Measurements from ENCODE around the gene MED15.

Gene MED15

GRCh38 chr22:20559174-20559760 is 51.9 kb downstream of the MED15 start:
- POLR2A ChIA-PET, result no interaction called here
- no peak for DNase-seq (ENCODE audit: extremely low spot score)
- TF ChIP-seq CTCF (IDR thresholded peaks at IDR 0.05; ENCODE audit: control extremely low read depth, extremely low read depth, low read depth, missing control alignments), result no peak
- CTCF ChIA-PET, result interaction anchor here (1.0 kb wide), 1 partner anchor 13 kb away, joined by 3 read pairs; no protein-coding TSS in a partner anchor

DNA sequence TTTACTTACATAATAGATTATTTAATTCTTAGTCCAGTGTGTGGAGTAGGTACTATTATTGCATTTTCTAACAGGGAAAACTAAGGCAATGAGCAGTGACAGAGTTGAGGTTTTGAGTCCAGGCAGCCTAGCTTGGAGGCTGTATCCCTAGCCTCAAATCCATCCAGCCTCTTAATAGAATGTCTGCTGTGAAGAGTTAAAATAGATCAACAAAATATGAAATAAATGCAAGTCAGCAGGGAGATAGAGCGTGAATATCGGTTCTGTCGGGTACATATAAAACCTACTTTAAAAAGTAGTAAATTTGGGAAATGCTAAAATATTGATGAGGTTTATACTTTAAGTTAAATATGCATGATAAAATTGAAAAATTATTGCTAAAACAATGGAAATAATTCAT is 53.3 kb downstream of the MED15 start:
- ChIA-PET CTCF (interaction anchor here (5.9 kb wide), 1 partner anchor 15 kb away, joined by 85 read pairs; no protein-coding TSS in a partner anchor), POLR2A (no interaction called here)
- no peak for TF ChIP-seq CTCF (IDR thresholded peaks at IDR 0.05; ENCODE audit: control extremely low read depth, extremely low read depth, low read depth, missing control alignments)
- no peak for DNase-seq (ENCODE audit: extremely low spot score)

DNA sequence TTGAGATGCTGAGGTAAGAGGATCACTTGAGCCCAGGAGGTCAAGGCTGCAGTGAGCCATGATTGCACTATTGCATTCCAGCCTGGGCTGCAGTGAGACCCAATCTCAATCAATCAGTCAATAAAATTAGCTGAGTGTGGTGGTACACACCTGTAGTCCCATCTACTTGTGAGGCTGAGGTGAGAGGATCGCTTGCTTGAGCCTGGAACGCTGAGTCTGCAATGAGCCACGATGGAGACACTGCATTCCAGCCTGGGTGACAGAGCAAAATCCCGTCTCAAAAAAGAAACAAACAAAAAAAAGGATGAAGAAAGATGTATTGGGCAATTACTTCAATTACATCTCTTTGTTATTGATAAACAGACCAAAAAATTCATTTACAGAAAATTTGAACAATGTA is 54.5 kb downstream of the MED15 start:
- no peak for DNase-seq (ENCODE audit: extremely low spot score)
- ChIA-PET CTCF (interaction anchor here (0.8 to 5.9 kb wide), 4 partner anchors 10 to 44 kb away, joined by 3 to 100 read pairs (median 44); no protein-coding TSS in a partner anchor), POLR2A (no interaction called here)
- no peak for TF ChIP-seq CTCF (IDR thresholded peaks at IDR 0.05; ENCODE audit: control extremely low read depth, extremely low read depth, low read depth, missing control alignments)

DNA sequence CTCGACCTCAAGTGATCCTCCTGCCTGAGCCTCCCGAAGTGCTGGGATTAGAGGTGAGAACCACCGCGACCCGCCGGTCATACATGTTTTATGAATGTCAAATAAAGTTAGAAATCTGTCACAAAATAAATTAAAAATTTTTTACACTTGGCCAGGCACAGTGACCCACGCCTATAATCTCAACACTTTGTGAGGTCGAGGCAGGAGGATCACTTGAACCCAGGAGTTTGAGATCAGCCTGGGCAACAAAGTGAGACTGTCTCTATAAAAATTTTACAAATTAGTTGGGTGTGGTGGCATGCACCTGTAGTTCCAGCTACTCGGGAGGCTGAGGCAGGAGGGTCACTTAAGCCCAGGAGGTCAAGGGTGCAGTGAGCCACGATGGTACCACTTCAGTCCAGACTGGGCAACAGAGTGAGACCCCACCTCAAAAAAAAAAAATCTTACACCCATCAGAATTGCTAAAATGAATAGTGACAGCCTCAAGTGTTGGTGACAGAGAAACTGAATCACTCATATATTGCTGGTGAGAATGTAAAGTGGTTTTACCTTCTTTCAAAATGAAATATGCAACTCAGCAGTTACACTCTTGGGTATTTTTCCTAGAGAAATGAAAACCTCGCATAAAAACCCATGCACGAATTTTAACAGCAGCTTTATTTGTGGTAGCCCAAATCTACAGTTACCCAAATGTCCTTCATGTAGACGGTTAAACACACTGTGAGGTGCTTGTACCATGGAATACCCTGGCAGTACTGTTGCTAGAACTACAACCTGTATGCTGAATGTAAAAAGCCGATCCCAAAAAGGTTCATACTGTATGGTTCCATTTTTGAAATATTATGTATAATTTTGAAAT is 55.4 kb downstream of the MED15 start:
- ChIA-PET POLR2A (no interaction called here), CTCF (interaction anchor here (1.1 to 5.9 kb wide), 3 partner anchors 11 to 25 kb away, joined by 3 to 100 read pairs (median 85); no protein-coding TSS in a partner anchor)
- DNase-seq (ENCODE audit: extremely low spot score), result no peak
- TF ChIP-seq CTCF (IDR thresholded peaks at IDR 0.05; ENCODE audit: control extremely low read depth, extremely low read depth, low read depth, missing control alignments), result no peak

GRCh38 chr22:20563466-20563906 is 56.1 kb downstream of the MED15 start:
- CTCF ChIA-PET, result interaction anchor here (0.9 to 5.9 kb wide), 9 partner anchors 11 to 221 kb away, joined by 3 to 100 read pairs (median 6); no protein-coding TSS in a partner anchor
- DNase-seq (ENCODE audit: extremely low spot score), result no peak
- POLR2A ChIA-PET, result no interaction called here
- TF ChIP-seq CTCF (IDR thresholded peaks at IDR 0.05; ENCODE audit: control extremely low read depth, extremely low read depth, low read depth, missing control alignments), result no peak

DNA sequence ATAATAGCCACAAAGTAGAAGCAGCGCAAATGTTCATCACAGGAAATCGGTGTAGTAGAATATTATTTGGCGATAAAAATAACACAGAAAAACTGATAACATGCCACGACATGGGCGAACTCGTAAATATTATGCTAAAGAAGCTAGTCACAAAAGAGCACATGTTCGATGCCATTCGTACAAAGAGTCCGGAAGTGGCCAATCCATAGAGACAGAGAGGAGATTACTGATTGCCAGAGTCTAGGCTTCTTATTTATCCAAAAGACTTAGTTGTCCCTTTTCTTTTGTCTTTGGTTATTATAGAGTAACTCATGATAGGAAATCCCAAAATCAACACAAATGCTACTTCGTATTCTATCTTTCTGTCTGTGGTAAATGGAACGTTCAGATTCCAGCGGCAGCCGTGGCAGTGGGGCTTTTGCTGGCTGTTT is 56.5 kb downstream of the MED15 start:
- no peak for DNase-seq (ENCODE audit: extremely low spot score)

More for the DNA sequence above, 56.5 kb downstream of the MED15 start:
- ChIA-PET POLR2A (no interaction called here), CTCF (interaction anchor here (0.8 to 5.9 kb wide), 19 partner anchors 12 to 220 kb away, joined by 3 to 100 read pairs (median 4); no protein-coding TSS in a partner anchor)
- no peak for TF ChIP-seq CTCF (IDR thresholded peaks at IDR 0.05; ENCODE audit: control extremely low read depth, extremely low read depth, low read depth, missing control alignments)

All from GM10248 (cell line).